GM19238 (cell line): Measurements from ENCODE around the gene ST14.
"Not testable (repeated sequence)": the region's sequence is repeated elsewhere in the genome, so short reads cannot be mapped to it uniquely, and the experiment has no call there.

Experiments
- DNase-seq: peaks from one replicate; pipeline ENCODE4 v3.0.0; 2011; ENCODE audit warnings: low spot score; ENCODE audit not compliant: insufficient read length

Gene ST14

DNA sequence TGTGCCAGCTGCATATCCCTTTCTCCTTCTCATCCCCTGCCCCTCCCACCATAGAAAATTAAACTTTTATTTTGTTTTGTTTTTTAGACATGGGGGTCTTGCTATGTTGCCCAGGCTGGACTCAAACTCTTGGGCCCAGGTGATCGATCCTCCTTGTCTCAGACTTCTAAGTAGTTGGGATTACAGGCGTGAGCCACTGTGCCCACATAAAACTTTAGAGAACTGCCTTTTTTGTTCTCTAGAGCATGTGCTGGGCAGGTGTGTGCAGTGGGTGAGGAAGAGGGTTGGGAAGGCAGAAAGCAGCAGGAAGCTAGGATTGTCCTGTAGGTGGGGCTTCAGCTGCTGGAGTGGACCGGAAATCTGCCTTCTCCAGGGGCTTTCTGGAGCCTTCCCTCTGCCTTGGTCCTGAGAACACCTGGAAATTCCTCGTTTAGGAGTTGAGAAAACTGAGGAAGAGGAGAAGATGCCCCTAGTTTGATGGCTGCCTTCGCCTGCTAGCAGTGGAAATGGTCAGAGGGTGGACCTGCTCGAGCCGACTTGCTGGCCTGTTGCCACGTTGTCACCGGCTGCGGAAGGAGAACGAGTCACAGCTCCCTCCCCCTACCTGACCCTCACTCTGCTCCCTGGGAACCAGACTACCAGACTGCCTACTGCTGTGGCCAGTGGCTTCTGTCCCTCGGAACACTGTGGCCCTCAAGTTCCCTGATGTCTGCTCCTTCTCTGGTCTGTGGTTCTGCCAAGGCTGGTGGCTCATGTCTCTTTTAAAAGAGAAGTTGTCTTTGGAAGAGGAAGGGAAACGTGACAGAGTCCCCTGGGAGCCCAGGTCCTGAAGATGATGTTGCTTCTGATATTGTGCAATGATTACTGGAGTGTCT, 4.0 kb downstream of the ST14 start:
- DNase-seq: no peak

DNA sequence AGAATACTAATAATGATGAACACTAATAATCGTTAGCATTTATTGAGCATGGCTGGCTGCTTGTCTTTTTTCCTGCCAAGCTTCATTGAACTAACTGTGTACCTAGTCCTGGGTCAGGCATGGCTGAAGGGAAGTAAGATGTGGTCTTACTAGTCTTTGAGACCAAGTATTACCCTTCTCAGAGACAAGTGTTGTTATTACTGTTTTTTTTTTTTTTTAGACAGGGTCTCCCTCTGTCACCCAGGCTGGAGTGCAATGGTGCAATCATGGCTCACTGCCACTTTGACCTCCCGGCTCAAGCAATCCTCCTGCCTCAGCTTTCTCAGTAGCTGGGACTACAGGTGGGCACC, 4.6 kb downstream of the ST14 start:
- no peak for DNase-seq

DNA sequence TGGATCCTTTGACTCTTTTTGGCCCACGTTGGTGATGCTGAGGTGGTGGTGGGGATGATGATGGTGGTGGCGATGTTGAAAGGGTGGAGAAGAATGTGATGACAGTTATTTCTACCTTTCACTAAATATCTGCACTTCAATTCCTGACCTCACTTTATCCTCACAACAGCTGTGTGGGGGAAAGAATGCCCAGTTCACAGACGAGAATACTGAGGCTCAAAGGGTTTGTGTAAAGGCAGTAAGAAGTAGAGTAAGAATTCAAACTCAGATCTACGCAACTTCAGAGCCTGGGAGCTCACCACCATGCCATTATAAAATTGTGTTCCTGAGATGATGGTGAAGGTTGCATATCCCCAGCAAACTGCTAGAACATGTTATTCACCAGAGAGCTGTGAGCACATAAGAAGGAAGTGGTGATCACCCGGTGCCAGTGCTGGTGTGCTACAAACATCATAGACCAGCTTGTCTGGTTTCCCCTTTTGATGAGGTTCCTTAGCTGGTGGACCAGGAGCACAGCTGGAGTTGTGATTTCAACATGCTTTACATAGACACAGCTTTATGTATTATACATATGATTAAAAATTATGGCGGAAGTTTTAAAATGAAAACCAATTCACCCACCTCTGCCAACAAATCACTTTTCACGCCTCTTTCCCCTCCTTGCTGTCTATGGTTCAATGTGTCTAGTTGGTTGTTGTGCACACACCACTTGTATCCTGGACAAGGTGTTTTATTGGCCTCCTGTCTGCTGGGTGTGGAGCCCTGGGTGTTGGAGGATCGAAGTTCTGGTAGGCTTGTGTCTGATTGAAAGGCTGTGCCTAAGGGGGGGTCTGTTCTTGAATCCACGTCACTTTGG, 6.2 kb downstream of the ST14 start:
- no peak for DNase-seq

DNA sequence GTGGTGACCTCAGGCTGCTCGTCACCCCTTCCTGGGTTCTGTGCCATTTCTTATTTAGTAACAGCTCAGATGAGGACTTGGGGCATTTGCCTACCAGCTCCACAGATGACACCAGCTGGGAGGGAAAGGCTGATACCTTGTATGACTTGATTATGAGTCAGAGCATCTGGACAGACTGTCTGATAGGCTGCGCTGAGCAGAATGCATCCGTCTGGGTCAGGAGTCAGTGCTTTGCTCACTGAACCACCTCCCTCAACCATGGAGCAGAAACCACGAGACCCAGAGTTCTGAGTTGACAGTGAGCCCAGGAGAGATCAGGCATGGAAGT, 6.8 kb downstream of the ST14 start:
- no peak for DNase-seq

DNA sequence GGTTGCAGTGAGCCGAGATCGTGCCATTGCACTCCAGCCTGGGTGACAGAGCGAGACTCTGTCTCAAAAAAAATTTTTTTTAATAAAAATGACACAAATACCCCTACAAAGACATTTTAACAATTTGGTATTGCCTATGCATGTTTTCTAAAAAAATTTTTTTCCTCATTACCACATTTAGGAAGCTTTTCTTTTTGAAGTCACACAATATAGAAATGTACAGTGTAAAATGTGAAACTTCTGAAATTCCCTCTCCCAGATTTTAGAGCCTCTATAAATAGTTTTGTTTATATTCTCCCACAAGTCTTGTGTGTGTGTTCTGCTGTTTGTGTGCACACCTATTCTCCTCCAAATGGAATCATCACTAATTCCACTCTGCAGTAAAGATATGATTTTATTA, 7.6 kb downstream of the ST14 start:
- DNase-seq: no peak

DNA sequence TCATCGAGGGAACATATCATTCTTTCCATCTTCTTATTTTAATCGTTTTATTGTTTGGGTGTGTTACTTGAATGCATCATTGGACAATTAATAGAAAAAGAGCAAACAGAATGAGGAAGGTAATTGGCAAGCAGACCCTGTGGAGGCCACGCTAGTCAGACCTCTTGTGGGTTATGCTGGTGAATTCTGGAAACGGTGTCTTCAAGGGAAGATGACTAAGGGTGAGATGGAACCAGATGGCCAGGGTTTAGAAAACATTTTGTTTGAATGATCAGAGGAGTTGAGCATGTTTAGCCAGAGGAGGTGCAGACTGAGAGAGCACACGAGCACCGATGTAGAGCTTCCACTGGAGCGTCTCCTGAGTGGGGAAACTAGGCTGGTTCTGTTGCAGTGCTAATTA, 8.5 kb downstream of the ST14 start:
- DNase-seq: no peak

DNA sequence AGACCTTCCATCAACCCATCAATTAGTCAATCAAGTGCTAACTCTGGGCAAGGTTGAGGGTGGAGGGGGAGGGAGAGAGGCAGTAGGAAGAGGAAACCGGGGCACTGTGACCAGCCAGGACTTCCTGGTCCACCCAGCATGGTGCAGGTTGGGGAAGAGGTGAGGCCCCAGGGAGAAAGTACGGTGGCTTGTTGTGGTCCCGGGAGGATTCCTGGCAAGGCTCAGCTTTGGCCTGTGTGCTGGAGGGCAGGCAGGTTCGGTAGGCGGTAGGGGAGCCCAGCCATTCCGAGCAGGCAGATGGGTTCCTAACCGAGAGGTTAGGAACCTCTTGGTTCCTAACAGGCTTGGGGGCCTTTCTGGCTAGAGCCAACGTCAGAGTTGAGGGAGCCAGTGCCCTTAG, 10.8 kb downstream of the ST14 start:
- no peak for DNase-seq

DNA sequence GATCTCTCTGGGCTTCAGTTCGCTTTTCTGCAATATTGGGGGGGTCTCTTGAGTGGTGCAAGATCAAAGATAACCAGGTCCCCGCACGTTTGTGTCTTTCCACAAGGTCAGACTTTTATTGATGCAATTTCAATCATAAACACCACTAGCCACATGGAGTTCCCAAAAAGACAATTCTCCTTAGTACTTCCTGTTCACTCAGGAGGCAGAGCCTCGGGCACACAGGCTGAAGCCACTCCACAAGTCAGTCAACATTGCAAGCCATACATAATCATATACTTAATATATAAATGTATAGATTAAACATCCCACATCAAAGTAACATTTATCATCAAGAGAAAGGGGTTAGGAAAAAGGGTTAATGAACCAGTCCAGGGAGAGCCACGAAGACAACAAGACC, 12.0 kb downstream of the ST14 start:
- no peak for DNase-seq

DNA sequence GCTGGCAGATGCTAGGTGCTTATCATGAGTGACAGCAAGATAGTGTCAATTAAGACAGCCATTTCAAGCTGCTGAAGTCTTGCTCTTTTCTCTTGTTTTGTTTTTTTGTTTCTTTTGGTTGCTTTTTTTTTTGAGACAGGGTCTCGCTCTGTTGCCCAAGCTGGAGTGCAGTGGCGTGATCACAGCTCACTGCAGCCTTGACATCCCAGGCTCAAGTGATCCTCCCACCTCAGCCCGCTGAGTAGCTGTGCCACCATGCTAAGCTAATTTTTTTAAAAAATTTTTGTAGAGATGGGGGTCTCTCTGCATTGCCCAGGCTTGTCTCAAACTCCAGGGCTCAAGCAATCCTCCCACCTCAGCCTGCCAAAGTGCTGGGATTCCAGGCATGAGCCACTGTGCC, 12.4 kb downstream of the ST14 start:
- not testable (repeated sequence) for DNase-seq

DNA sequence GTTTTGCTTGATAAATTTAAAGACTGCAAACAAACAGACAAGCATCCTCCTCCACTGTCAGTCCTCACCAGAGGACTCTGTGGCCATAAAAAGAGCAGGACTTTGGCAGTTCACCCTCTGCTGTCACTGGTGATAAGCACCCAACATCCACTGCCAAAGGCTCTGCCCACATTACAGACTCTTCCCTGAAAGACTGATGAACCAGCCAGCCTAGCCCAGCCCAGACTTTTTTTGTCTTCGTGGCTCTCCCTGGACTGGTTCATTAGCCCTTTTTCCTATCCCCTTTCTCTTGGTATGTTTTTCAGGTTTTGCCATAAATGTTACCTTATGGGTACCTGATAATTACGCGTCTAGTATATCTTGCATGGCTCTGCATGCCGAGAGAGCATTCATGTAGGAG, 15.1 kb downstream of the ST14 start:
- no peak for DNase-seq

DNA sequence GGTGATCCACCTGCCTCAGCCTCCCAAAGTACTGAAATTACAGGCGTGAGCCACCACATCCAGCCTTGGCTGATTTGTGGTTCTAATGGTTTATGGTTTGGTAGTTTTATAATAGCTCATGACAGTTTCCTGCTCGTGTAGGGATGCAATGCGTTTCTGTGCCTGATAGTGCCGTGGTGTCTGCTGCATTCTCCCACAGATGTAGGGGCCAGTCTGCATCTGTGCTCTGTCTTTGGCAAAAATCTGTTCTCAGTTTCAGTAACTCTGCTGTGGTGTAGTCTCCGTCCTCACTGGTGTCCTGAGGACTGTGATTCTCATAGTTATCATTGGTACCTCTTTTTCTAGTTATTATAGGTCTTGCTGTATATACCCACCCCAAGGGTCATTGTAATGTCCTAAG, 16.3 kb downstream of the ST14 start:
- DNase-seq: no peak

DNA sequence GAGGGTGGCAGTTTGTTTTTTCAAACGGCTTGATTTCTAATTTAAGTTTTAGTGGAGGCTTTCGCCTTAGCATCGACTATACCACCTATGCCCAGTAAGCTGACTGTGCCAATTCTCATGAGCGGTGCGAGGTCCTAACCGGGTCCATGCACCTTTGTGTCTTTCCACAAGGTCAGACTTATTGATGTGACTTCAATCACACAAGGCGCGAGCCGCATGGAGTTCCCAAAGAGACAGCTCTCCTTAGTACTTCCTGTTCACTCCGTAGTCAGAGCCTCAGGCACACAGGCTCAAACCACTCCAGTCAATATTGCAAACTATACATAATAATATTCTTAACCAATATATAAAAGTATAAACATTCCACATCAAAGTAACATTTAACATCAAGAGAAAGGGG, 18.2 kb downstream of the ST14 start:
- DNase-seq: no peak

DNA sequence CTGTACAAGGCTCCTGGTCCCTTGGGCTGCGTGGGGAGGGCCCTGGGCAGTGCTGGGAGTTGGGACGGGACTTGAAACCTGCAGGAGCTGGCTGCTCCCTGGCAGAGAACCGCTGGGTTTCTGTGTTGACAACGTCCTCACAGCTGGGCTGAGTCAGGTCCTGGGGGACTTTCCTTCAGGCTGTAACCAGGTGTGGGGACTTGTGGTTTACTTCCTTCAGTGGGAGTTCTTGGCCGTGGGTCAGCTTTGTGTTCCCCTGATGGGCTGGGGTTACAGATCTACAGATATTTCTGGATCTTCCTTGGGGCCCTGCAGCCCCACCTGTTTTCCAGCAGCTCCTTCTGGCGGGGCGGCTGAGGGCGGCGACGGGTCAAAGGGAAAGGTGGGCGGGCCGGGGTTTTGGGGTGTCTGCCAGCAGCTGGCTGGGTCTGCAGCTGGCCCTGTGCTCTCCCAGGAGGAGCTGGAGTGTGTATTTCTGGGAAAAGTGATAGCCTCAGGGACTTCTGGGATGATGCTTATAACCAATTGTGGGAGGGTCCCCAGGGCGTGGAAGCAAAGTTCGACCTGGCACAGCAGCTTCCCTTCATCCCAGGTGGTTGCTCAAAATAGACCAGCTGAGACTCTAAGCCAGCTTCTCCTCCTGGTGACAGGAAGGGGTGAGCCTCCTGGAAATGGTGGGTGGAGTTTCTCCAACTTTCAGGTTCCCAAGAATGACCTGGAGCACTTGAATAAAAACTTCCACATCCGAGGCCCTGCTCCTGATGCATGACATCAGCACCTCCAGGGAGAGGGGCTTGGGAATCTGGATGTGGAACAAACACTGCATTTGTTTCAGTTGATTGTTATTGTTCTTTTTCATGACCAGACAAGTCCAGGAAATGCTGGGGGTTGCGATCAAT, 19.1 kb downstream of the ST14 start:
- no peak for DNase-seq

DNA sequence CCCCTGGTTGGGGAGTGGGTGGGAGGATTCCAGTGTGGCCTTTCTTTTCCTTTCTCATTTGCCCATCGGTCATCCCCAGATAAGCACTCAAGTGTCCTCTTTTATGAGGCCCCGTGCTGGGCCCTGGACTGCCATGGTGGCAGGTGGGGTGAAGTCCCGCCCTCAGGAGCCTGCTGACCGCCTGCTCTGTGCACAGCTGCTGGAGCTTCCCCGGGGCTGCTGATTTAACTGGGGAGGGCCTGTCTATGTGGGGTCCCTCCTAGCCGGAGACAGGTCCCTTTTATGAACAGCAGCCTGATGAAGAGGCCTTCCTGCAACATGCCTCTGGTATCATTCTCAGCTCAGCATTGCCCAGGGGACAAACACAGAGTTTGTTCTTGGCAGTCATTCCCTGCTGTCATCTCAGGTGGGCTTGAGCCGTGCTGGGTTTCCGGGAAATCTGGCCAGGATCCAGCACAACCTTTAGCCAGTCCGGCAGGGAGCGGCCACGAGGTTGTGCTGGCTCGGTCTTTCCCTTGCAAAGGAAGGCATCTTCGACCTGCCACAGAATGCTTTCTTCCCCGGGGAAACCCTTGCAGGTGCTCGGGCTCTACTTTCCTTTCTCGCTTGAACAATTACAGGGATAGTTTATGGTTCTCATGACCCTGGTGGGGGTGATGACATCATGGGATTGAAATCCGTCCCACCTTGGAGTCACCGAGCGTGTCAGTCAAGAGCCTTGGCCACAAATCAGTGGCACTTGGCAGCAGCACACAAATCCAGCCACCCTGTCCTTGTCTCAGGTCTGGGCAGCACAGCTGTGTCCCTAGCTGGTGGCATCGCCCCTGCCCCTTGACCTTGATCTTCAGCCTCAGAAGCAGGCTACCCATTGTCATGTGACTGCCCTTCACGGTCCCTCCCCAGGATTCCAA, 20.1 kb downstream of the ST14 start:
- DNase-seq: no peak

DNA sequence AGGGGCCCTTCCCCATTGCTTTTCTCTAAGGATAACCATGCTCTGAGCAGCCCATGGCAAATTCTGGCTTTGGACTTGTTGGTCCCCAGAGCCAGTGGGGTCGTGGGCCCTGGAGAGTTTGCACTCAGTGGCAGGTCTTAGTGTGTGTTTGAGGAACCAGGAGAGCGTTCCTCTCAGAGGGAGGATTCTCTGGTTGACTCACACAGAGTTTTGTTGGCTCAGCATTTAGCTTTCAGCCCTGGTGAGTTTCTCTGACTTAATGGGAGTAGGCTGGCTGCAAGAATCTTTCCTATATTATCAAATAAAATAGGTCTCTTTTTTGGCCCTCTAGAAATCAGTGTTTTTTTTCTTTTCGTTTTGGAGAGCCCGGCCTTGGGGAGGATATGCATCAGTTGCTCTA, 20.9 kb downstream of the ST14 start:
- no peak for DNase-seq

DNA sequence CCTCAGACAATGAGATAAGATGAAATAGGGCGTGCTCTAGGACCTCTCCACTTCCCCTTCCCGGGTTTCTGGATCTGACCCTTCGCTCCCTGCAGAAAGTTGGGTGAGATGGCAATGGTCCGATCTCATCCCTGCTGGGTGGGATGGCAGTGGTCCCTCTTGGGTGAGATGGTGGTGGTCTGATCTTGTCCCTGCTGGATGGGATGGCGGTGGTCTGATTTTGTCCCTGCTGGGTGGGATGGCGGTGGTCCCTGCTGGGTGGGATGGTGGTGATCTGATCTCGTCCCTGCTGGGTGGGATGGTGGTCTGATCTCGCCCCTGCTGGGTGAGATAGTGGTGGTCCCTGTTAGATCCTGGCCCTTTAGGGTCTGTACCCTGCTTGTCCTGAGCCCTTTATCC, 21.3 kb downstream of the ST14 start:
- no peak for DNase-seq

DNA sequence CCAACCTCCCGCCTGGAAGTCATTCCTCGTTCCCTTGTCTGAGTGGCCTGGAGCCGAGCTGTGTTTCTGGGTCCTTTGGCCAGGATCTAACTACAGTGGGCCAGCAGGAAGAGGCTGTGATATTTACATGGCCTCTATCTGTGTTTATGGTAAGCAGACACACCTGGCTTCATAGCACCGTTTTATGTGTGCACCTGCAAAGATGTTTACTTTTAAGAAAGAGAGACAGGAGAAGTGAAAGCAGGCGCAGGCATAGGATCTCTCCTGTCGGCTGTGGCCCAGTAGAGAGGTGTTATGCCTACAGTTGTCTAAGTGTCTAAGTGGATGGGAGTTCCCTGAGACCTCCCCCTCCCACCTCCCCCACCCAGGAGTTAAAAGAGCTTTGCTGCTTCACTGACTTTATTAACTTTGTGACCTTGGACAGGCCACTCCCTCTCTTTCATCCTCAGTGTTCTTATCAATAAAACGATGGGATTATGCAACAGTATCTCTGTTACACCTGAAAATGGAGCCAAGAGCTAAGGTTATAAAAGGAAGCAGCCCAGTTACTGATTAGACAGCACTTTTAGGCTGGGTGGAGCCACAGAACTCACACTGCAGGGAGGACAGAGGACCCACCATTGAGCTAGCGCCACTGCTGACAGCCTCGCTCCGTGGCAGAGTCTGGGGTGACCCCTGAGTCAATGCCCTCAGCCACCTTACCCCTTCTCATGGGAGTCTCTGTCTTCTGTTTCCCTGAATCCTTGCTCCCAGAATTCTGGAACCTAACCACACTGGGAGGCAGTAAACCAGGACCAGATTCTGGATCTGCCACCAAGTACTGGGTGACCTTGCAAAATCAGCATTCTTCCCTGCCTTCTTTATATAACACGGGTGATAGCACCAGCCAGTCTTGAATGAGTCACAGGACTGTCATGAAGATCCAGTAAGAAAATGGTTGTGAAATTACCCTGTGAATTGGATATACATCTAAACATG, 22.0 kb downstream of the ST14 start:
- no peak for DNase-seq

DNA sequence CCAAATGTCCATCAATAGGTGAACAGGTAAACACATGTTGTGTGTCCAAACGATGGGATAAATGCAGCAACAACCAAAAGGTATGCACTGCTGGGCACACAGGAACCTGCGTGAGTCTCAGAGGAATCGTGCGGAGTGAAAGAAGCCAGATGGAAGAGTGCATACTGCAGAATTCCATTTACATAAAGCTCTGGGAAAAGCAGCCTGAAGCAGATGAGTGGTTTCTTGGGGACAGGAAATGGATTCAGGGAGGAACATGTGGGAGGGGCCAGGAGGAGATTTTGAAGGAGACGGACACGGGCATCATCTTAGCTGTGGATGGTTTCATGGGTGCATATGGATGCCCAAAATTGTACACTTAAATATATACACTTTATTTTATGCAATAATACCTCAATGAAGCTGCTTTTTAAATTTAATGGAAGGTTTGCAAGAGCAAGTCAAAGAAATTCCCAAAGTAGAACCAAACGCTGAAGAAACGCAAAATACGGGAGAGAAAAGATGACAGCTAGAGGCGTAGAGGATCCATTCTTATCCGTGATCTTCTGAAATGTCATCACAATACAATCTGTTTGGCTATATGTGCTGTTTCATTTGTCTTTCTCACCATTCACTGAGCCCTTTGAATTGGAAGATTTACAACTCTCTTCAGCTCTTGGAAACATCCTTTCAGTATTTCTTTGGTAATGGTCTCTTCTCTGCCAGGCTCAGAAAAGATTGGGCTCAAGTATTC, 24.5 kb downstream of the ST14 start:
- no peak for DNase-seq

DNA sequence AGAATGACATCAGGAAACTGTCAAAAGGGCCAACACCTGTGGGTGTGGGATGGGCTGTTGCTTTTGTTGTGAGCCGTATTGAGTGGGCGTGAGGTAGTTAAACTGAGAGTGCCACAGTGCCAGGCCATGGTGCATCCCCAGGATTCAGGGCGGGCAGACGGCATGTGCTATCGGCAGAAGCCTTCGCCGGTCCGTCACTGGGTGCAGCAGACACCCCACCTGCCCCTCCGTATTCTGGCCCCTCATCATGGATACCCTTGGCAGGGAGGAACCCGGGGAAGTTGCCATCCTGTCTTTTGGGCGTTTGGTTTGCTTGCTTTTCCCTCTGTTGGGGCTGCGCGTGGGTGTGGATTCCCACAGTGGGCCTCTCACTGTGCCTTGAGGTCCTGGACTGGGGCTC, 27.5 kb downstream of the ST14 start:
- no peak for DNase-seq
